HepG2 (cell line): ENCODE measurements around the gene PC. TPM values are rescaled to one million over a fixed set of nuclear protein-coding genes. Genes with fewer than 3 reads are reported as not detected.

Experiments used
- CBFB ChIP-seq: sonication (generic); formaldehyde crosslinking; IDR thresholded peaks from 2 replicates; pipeline ENCODE4 v1.4.0; 2020; ENCODE audit warnings: missing genetic modification reagents
- FOXJ3 ChIP-seq: sonication (generic); formaldehyde crosslinking; IDR thresholded peaks from 2 replicates; pipeline ENCODE4 v1.4.0; 2020; ENCODE audit warnings: missing genetic modification reagents, mild to moderate bottlenecking, borderline replicate concordance
- FOXK2 ChIP-seq: fragments of 450-650 bp; IDR thresholded peaks from 2 replicates; pipeline ENCODE4 v1.6.1; 2016
- HES4 ChIP-seq: sonication (generic); formaldehyde crosslinking; IDR thresholded peaks from 2 replicates; pipeline ENCODE4 v1.9.0; 2021; ENCODE audit warnings: mild to moderate bottlenecking, missing genetic modification reagents, borderline replicate concordance
- KLF9 ChIP-seq: IDR thresholded peaks from 2 replicates; pipeline ENCODE4 v1.6.1; 2016; ENCODE audit warnings: low read depth
- NFIC ChIP-seq: IDR thresholded peaks from 2 replicates; pipeline ENCODE4 v1.6.1; 2012; ENCODE audit warnings: mild to moderate bottlenecking, low read length, inconsistent platforms
- ZBTB42 ChIP-seq: sonication (generic); formaldehyde crosslinking; IDR thresholded peaks from 2 replicates; pipeline ENCODE4 v1.5.0; 2020; ENCODE audit warnings: mild to moderate bottlenecking, missing genetic modification reagents
- ZFP1 ChIP-seq: IDR thresholded peaks from 2 replicates; pipeline ENCODE4 v1.6.1; 2016
- ZNF256 ChIP-seq: sonication (generic); formaldehyde crosslinking; conservative IDR thresholded peaks from 2 replicates; pipeline ENCODE4 v1.4.0; 2020; ENCODE audit warnings: missing genetic modification reagents
- ZNF276 ChIP-seq: sonication (generic); formaldehyde crosslinking; IDR thresholded peaks from 2 replicates; pipeline ENCODE4 v1.4.0; 2020; ENCODE audit warnings: mild to moderate bottlenecking, low read depth, missing genetic modification reagents
- ZNF766 ChIP-seq: sonication (generic); formaldehyde crosslinking; IDR thresholded peaks from 2 replicates; pipeline ENCODE4 v1.5.0; 2020; ENCODE audit warnings: missing genetic modification reagents, borderline replicate concordance
- polyA plus RNA-seq, 8 experiments: library from polyadenylated mRNA; depleted of rRNA in 3 of 8; stranded (reverse) in 7 of 8; unstranded in 1 of 8; fragments of >200 nt; fragmentation: Illumina TruSeq in 4 of 8; extraction: Trizol in 4 of 8; gene quantifications; 2 replicates each; pipeline versions ENCODE4 v1.2.1 to v1.2.3, GENCODE V29; 2011 to 2016; ENCODE audit warnings: low read depth in 4 of 8, missing spikeins in 1 of 8, mixed read lengths in 1 of 8; ENCODE audit not compliant: insufficient read depth in 1 of 8
- total RNA-seq, 5 experiments: library from RNA; depleted of rRNA; stranded (reverse); fragments of >200 nt; fragmentation: Illumina TruSeq; extraction: Trizol; gene quantifications; 2 replicates each; pipeline ENCODE4 v1.2.3, GENCODE V29; 2016; ENCODE audit warnings: low read depth in 1 of 5
- TF ChIP-seq, protein P1 (sequence below): sonication (generic); formaldehyde crosslinking; IDR thresholded peaks from 2 replicates; pipeline ENCODE4 v1.5.0; 2020; ENCODE audit warnings: mild to moderate bottlenecking, missing genetic modification reagents
- TF ChIP-seq, protein P2 (sequence below): IDR thresholded peaks from 2 replicates; pipeline ENCODE4 v1.6.1; 2016; ENCODE audit warnings: missing compliant biosample characterization, missing genetic modification reagents, borderline replicate concordance
- TF ChIP-seq, protein P3 (sequence below): sonication (generic); formaldehyde crosslinking; IDR thresholded peaks from 2 replicates; pipeline ENCODE4 v1.5.1; 2020; ENCODE audit warnings: mild to moderate bottlenecking, missing genetic modification reagents, borderline replicate concordance
- TF ChIP-seq, protein P4 (sequence below): sonication (generic); formaldehyde crosslinking; conservative IDR thresholded peaks from 2 replicates; pipeline ENCODE4 v1.4.0; 2020; ENCODE audit warnings: missing genetic modification reagents

Gene PC
- total and polyA plus RNA-seq, 2 of the 13 experiments (the other 11 are each of a cell fraction or from before 2014, with no cell fraction given) = 29.0 to 39.0 TPM

- TF ChIP-seq, protein P1, sequence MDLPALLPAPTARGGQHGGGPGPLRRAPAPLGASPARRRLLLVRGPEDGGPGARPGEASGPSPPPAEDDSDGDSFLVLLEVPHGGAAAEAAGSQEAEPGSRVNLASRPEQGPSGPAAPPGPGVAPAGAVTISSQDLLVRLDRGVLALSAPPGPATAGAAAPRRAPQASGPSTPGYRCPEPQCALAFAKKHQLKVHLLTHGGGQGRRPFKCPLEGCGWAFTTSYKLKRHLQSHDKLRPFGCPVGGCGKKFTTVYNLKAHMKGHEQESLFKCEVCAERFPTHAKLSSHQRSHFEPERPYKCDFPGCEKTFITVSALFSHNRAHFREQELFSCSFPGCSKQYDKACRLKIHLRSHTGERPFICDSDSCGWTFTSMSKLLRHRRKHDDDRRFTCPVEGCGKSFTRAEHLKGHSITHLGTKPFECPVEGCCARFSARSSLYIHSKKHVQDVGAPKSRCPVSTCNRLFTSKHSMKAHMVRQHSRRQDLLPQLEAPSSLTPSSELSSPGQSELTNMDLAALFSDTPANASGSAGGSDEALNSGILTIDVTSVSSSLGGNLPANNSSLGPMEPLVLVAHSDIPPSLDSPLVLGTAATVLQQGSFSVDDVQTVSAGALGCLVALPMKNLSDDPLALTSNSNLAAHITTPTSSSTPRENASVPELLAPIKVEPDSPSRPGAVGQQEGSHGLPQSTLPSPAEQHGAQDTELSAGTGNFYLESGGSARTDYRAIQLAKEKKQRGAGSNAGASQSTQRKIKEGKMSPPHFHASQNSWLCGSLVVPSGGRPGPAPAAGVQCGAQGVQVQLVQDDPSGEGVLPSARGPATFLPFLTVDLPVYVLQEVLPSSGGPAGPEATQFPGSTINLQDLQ (CRISPR knock-in tag) = no peak; the same call in 1 of the 2 replicates
- TF ChIP-seq ZNF256 (CRISPR knock-in tag) (no peak), FOXJ3 (CRISPR knock-in tag) (no peak), ZNF766 (no peak), ZBTB42 (CRISPR knock-in tag) (no peak), ZFP1 (CRISPR knock-in tag) (no peak), KLF9 (CRISPR knock-in tag) (no peak), ZNF276 (CRISPR knock-in tag) (no peak), CBFB (CRISPR knock-in tag) (no peak; the same call in 1 of the 2 replicates), HES4 (CRISPR knock-in tag) (no peak; the same call in 1 of the 2 replicates), NFIC (no peak), FOXK2 (no peak)
- TF ChIP-seq, protein P2, sequence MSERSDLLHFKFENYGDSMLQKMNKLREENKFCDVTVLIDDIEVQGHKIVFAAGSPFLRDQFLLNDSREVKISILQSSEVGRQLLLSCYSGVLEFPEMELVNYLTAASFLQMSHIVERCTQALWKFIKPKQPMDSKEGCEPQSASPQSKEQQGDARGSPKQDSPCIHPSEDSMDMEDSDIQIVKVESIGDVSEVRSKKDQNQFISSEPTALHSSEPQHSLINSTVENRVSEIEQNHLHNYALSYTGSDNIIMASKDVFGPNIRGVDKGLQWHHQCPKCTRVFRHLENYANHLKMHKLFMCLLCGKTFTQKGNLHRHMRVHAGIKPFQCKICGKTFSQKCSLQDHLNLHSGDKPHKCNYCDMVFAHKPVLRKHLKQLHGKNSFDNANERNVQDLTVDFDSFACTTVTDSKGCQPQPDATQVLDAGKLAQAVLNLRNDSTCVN (CRISPR knock-in tag) = no peak
- TF ChIP-seq, protein P3, sequence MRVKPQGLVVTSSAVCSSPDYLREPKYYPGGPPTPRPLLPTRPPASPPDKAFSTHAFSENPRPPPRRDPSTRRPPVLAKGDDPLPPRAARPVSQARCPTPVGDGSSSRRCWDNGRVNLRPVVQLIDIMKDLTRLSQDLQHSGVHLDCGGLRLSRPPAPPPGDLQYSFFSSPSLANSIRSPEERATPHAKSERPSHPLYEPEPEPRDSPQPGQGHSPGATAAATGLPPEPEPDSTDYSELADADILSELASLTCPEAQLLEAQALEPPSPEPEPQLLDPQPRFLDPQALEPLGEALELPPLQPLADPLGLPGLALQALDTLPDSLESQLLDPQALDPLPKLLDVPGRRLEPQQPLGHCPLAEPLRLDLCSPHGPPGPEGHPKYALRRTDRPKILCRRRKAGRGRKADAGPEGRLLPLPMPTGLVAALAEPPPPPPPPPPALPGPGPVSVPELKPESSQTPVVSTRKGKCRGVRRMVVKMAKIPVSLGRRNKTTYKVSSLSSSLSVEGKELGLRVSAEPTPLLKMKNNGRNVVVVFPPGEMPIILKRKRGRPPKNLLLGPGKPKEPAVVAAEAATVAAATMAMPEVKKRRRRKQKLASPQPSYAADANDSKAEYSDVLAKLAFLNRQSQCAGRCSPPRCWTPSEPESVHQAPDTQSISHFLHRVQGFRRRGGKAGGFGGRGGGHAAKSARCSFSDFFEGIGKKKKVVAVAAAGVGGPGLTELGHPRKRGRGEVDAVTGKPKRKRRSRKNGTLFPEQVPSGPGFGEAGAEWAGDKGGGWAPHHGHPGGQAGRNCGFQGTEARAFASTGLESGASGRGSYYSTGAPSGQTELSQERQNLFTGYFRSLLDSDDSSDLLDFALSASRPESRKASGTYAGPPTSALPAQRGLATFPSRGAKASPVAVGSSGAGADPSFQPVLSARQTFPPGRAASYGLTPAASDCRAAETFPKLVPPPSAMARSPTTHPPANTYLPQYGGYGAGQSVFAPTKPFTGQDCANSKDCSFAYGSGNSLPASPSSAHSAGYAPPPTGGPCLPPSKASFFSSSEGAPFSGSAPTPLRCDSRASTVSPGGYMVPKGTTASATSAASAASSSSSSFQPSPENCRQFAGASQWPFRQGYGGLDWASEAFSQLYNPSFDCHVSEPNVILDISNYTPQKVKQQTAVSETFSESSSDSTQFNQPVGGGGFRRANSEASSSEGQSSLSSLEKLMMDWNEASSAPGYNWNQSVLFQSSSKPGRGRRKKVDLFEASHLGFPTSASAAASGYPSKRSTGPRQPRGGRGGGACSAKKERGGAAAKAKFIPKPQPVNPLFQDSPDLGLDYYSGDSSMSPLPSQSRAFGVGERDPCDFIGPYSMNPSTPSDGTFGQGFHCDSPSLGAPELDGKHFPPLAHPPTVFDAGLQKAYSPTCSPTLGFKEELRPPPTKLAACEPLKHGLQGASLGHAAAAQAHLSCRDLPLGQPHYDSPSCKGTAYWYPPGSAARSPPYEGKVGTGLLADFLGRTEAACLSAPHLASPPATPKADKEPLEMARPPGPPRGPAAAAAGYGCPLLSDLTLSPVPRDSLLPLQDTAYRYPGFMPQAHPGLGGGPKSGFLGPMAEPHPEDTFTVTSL (CRISPR knock-in tag) = no peak
- TF ChIP-seq, protein P4, sequence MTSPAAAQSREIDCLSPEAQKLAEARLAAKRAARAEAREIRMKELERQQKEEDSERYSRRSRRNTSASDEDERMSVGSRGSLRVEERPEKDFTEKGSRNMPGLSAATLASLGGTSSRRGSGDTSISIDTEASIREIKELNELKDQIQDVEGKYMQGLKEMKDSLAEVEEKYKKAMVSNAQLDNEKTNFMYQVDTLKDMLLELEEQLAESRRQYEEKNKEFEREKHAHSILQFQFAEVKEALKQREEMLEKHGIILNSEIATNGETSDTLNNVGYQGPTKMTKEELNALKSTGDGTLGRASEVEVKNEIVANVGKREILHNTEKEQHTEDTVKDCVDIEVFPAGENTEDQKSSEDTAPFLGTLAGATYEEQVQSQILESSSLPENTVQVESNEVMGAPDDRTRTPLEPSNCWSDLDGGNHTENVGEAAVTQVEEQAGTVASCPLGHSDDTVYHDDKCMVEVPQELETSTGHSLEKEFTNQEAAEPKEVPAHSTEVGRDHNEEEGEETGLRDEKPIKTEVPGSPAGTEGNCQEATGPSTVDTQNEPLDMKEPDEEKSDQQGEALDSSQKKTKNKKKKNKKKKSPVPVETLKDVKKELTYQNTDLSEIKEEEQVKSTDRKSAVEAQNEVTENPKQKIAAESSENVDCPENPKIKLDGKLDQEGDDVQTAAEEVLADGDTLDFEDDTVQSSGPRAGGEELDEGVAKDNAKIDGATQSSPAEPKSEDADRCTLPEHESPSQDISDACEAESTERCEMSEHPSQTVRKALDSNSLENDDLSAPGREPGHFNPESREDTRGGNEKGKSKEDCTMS (CRISPR knock-in tag) = no peak
Observed at GRCh38 chr11:66842896-66843775, 115.0 kb downstream of the PC start, which contains the start of gene RCE1 (continued).
